ENCODE results near the gene DPEP1. TPM values are rescaled to one million over a fixed set of nuclear protein-coding genes. Genes with fewer than 3 reads are reported as not detected.

Gene DPEP1
- total and polyA plus RNA-seq, 2 donors (not counting 3 experiments of a cell fraction or from before 2014, with no cell fraction given): 0.37 to 0.44 TPM

GRCh38 chr16:89646270-89646669 is 32.8 kb downstream of the DPEP1 start:
- Histone ChIP-seq H3K79me2 (ENCODE audit: control insufficient read depth, insufficient read depth, low read length) (no peaks in the 10 kb centered on the region), H3K9me3 (replicated peaks; ENCODE audit: control insufficient read depth, insufficient read depth, low read length) (no peaks in the 10 kb centered on the region), H4K20me1 (replicated peaks; ENCODE audit: control insufficient read depth, extremely low read depth, insufficient read depth, low read length) (no peaks in the 10 kb centered on the region), H3K36me3 (ENCODE audit: control insufficient read depth in 2 of 2, extremely low read depth in 1 of 2, insufficient read depth in 2 of 2, low read length in 2 of 2) (peaks cover 4 to 31% of the 10 kb centered on the region in 2 experiments), H3K9ac (replicated peaks; ENCODE audit: extremely low read depth, insufficient read depth, low read length) (no peak overlapping the region), H3K27ac (ENCODE audit: insufficient read depth, low read depth, low read length) (no peak overlapping the region), H3K4me1 (ENCODE audit: control insufficient read depth, extremely low read depth, insufficient read depth, low read length) (no peaks in the 10 kb centered on the region), H2AFZ (ENCODE audit: low read depth, low read length) (no peak overlapping the region), H3K27me3 (ENCODE audit: control insufficient read depth in 2 of 2, insufficient read depth in 2 of 2, low read length in 2 of 2) (no peaks in the 10 kb centered on the region), H3K4me3 (replicated peaks in 1 of 3; ENCODE audit: insufficient read depth in 1 of 3, low read depth in 1 of 3, low read length in 3 of 3) (no peak overlapping the region), H3K4me2 (ENCODE audit: insufficient read depth, low read length) (no peak overlapping the region), H3K9me1 (replicated peaks; ENCODE audit: control insufficient read depth, extremely low read depth, insufficient read depth, low read length) (no peaks in the 10 kb centered on the region)
- CTCF ChIA-PET: no interaction called here
- POLR2A ChIA-PET: no interaction called here
- dilution Hi-C loops (cut with MboI; ENCODE audit: extremely low pct_ligation_motif_present, low sequenced_read_pairs): no loop called here
- BruUV-seq (replicated peaks): no TSS peak
- no peak for DNase-seq (ENCODE audit: low read depth, low spot score)
- FAIRE-seq: no peak
- intact Hi-C loops (cut with micrococcal nuclease): no loop called here
- TF ChIP-seq MYC (IDR thresholded peaks at IDR 0.05; ENCODE audit: low read depth, low read length) (no peak), CTCF (IDR thresholded peaks at IDR 0.05; ENCODE audit: extremely low read depth in 1 of 2, insufficient read depth in 1 of 2, low read depth in 1 of 2, low read length in 2 of 2) (no peak), MAX (IDR thresholded peaks at IDR 0.05; ENCODE audit: insufficient read depth, insufficient read length) (no peak), POLR2AphosphoS5 (IDR thresholded peaks at IDR 0.05; ENCODE audit: insufficient read depth, low read depth, low read length) (no peak), POLR2A (IDR thresholded peaks at IDR 0.05; ENCODE audit: low read depth, low read length) (no peak), GATA2 (IDR thresholded peaks at IDR 0.05; ENCODE audit: insufficient read depth, insufficient read length, low read depth, low read length) (no peak)

GRCh38 chr16:89646906-89647305 is 33.5 kb downstream of the DPEP1 start:
- Histone ChIP-seq H3K4me1 (ENCODE audit: control insufficient read depth, extremely low read depth, insufficient read depth, low read length) (no peaks in the 10 kb centered on the region), H2AFZ (ENCODE audit: low read depth, low read length) (no peak overlapping the region), H3K27ac (ENCODE audit: insufficient read depth, low read depth, low read length) (no peak overlapping the region), H3K9ac (replicated peaks; ENCODE audit: extremely low read depth, insufficient read depth, low read length) (no peak overlapping the region), H4K20me1 (replicated peaks; ENCODE audit: control insufficient read depth, extremely low read depth, insufficient read depth, low read length) (no peaks in the 10 kb centered on the region), H3K27me3 (ENCODE audit: control insufficient read depth in 2 of 2, insufficient read depth in 2 of 2, low read length in 2 of 2) (no peaks in the 10 kb centered on the region), H3K4me2 (ENCODE audit: insufficient read depth, low read length) (no peak overlapping the region), H3K79me2 (ENCODE audit: control insufficient read depth, insufficient read depth, low read length) (peaks cover under 1% of the 10 kb centered on the region), H3K36me3 (ENCODE audit: control insufficient read depth in 2 of 2, extremely low read depth in 1 of 2, insufficient read depth in 2 of 2, low read length in 2 of 2) (peaks cover 4 to 36% of the 10 kb centered on the region in 2 experiments), H3K9me1 (replicated peaks; ENCODE audit: control insufficient read depth, extremely low read depth, insufficient read depth, low read length) (no peaks in the 10 kb centered on the region), H3K4me3 (replicated peaks in 1 of 3; ENCODE audit: insufficient read depth in 1 of 3, low read depth in 1 of 3, low read length in 3 of 3) (no peak overlapping the region), H3K9me3 (replicated peaks; ENCODE audit: control insufficient read depth, insufficient read depth, low read length) (no peaks in the 10 kb centered on the region)
- dilution Hi-C loops (cut with MboI; ENCODE audit: extremely low pct_ligation_motif_present, low sequenced_read_pairs) (no loop called here), intact Hi-C loops (cut with micrococcal nuclease) (no loop called here)
- no peak for DNase-seq (ENCODE audit: low read depth, low spot score)
- TF ChIP-seq POLR2A (IDR thresholded peaks at IDR 0.05; ENCODE audit: low read depth, low read length): no peak
- no peak for TF ChIP-seq EZH2 (IDR thresholded peaks at IDR 0.05; ENCODE audit: borderline replicate concordance, low read depth, low read length, severe bottlenecking)
- no peak for TF ChIP-seq FOS (IDR thresholded peaks at IDR 0.05; ENCODE audit: borderline replicate concordance, insufficient read depth, low read length)
- no peak for TF ChIP-seq GATA2 (IDR thresholded peaks at IDR 0.05; ENCODE audit: insufficient read depth, insufficient read length, low read depth, low read length)
- no peak for TF ChIP-seq MAX (IDR thresholded peaks at IDR 0.05; ENCODE audit: insufficient read depth, insufficient read length)
- TF ChIP-seq MYC (IDR thresholded peaks at IDR 0.05; ENCODE audit: low read depth, low read length): no peak
- no peak for TF ChIP-seq CTCF (IDR thresholded peaks at IDR 0.05; ENCODE audit: extremely low read depth in 1 of 2, insufficient read depth in 1 of 2, low read depth in 1 of 2, low read length in 2 of 2)
- no peak for TF ChIP-seq JUN (IDR thresholded peaks at IDR 0.05; ENCODE audit: borderline replicate concordance, insufficient read depth, insufficient read length, low read depth)
- TF ChIP-seq POLR2AphosphoS5 (IDR thresholded peaks at IDR 0.05; ENCODE audit: insufficient read depth, low read depth, low read length): no peak
- ChIA-PET POLR2A (no interaction called here), CTCF (interaction anchor here (0.9 kb wide), 1 partner anchor 90 kb away, joined by 5 read pairs; no protein-coding TSS in a partner anchor)
- BruUV-seq (replicated peaks): no TSS peak
- no peak for FAIRE-seq

Measured in endothelial cell of umbilical vein (primary cell).